SK-N-SH treated with all-trans-retinoic acid at 6 μM for 48 hours (cell line): ENCODE data around the gene SOX12.

ENCODE experiments used
- ARNTL ChIP-seq: fragments of 450-650 bp; formaldehyde crosslinking; IDR thresholded peaks from 2 replicates; pipeline ENCODE4 v1.5.0; 2020; ENCODE audit warnings: low read depth, mild to moderate bottlenecking, moderate library complexity, borderline replicate concordance
- BACH2 ChIP-seq: fragments of 250-450 bp; sonication (Bioruptor Pico); IDR thresholded peaks from 2 replicates; pipeline ENCODE4 v1.9.0; 2021; ENCODE audit warnings: mild to moderate bottlenecking, borderline replicate concordance
- CREB5 ChIP-seq: fragments of 250-450 bp; sonication (Bioruptor Pico); IDR thresholded peaks from 2 replicates; pipeline ENCODE4 v1.5.1; 2020; ENCODE audit warnings: low read depth, mild to moderate bottlenecking, moderate library complexity
- CSDC2 ChIP-seq: fragments of 250-450 bp; sonication (Bioruptor Pico); IDR thresholded peaks from 2 replicates; pipeline ENCODE4 v1.5.0; 2020; ENCODE audit warnings: mild to moderate bottlenecking, moderate library complexity
- ESRRG ChIP-seq: fragments of 250-450 bp; sonication (Bioruptor Pico); IDR thresholded peaks from 2 replicates; pipeline ENCODE4 v1.6.1; 2021; ENCODE audit warnings: mild to moderate bottlenecking
- ISL1 ChIP-seq: fragments of 250-450 bp; sonication (Bioruptor Pico); IDR thresholded peaks from 2 replicates; pipeline ENCODE4 v2.1.2; 2022; ENCODE audit warnings: mild to moderate bottlenecking, moderate library complexity
- PATZ1 ChIP-seq: fragments of 250-450 bp; sonication (Bioruptor Pico); IDR thresholded peaks from 2 replicates; pipeline ENCODE4 v1.8.0; 2020; ENCODE audit warnings: mild to moderate bottlenecking, moderate library complexity, borderline replicate concordance
- RARB ChIP-seq: fragments of 250-450 bp; sonication (Bioruptor Pico); IDR thresholded peaks from 2 replicates; pipeline ENCODE4 v1.8.0; 2021; ENCODE audit warnings: mild to moderate bottlenecking, moderate library complexity
- SNAI2 ChIP-seq: fragments of 250-450 bp; sonication (Bioruptor Pico); IDR thresholded peaks from 2 replicates; pipeline ENCODE4 v1.5.0; 2020; ENCODE audit warnings: mild to moderate bottlenecking, moderate library complexity
- TCF4 ChIP-seq: fragments of 250-450 bp; sonication (Bioruptor Pico); IDR thresholded peaks from 2 replicates; pipeline ENCODE4 v1.8.0; 2021; ENCODE audit warnings: mild to moderate bottlenecking, moderate library complexity, borderline replicate concordance
- TOX ChIP-seq: fragments of 250-450 bp; sonication (Bioruptor Pico); IDR thresholded peaks from 2 replicates; pipeline ENCODE4 v1.8.0; 2021; ENCODE audit warnings: mild to moderate bottlenecking, moderate library complexity, borderline replicate concordance
- TSHZ2 ChIP-seq: fragments of 250-450 bp; sonication (Bioruptor Pico); IDR thresholded peaks from 2 replicates; pipeline ENCODE4 v1.5.0; 2020; ENCODE audit warnings: mild to moderate bottlenecking, moderate library complexity
- ZNF565 ChIP-seq: fragments of 450-650 bp; formaldehyde crosslinking; conservative IDR thresholded peaks from 2 replicates; pipeline ENCODE4 v1.5.0; 2020; ENCODE audit warnings: low read depth, mild to moderate bottlenecking, moderate library complexity
- ZNF70 ChIP-seq: fragments of 450-650 bp; formaldehyde crosslinking; IDR thresholded peaks from 2 replicates; pipeline ENCODE4 v1.5.0; 2020; ENCODE audit warnings: mild to moderate bottlenecking, moderate library complexity

GRCh38 chr20:356745-357144 is 31.4 kb downstream of the SOX12 start:
- TF ChIP-seq TSHZ2 (CRISPR knock-in tag) (no peak), BACH2 (CRISPR knock-in tag) (no peak), ZNF565 (CRISPR knock-in tag) (no peak), PATZ1 (no peak), ISL1 (CRISPR knock-in tag) (no peak), ARNTL (CRISPR knock-in tag) (no peak), CSDC2 (no peak), TCF4 (CRISPR knock-in tag) (no peak), SNAI2 (CRISPR knock-in tag) (no peak), CREB5 (CRISPR knock-in tag) (no peak), ESRRG (CRISPR knock-in tag) (no peak), TOX (CRISPR knock-in tag) (no peak), RARB (no peak), ZNF70 (CRISPR knock-in tag) (no peak)
